IMR-90 (cell line): Measurements from ENCODE around the gene AMIGO2. TPM values are rescaled to one million over a fixed set of nuclear protein-coding genes. Genes with fewer than 3 reads are reported as not detected.

Source experiments
- ATAC-seq: fragments of 200-7000 bp; cut with Tn5 transposase; 2 replicates; pipeline ENCODE4 v1.9.1; 2020; ENCODE audit warnings: low read depth, mild to moderate bottlenecking, moderate library complexity
- BruUV-seq: library from RNA; stranded (reverse); fragments of 400-500 nt; replicated peaks from 2 replicates; lab custom pipeline; 2021; lab: Mats Ljungman, UMichigan
- CTCF ChIA-PET: fragments of 300-600 bp; formaldehyde crosslinking; extraction: SDS; loops from one replicate; lab custom pipeline; 2021; ENCODE audit warnings: antibody characterized with exemption; lab: Yijun Ruan, JAX
- POLR2A ChIA-PET: fragments of 300-600 bp; sonication (Branson Sonifier 250); formaldehyde crosslinking; loops from one replicate; lab custom pipeline; 2022; ENCODE audit warnings: antibody characterized with exemption; ENCODE audit not compliant: unreplicated experiment; lab: Charles Lee
- DNase-seq: peaks from one replicate; pipeline ENCODE4 v3.0.0; 2013
- H2AFZ ChIP-seq: replicated peaks from 2 replicates; pipeline ENCODE3; 2013; ENCODE audit warnings: low read length, mild to moderate bottlenecking; ENCODE audit not compliant: poor library complexity
- H2AK5ac ChIP-seq: 2 replicates; pipeline ENCODE4 v1.6.1; 2013; ENCODE audit warnings: low read depth, low read length, inconsistent platforms
- H2AK9ac ChIP-seq: replicated peaks from 2 replicates; pipeline ENCODE3; 2013; ENCODE audit warnings: mild to moderate bottlenecking, low read depth, low read length, moderate library complexity; ENCODE audit not compliant: poor library complexity
- H2BK120ac ChIP-seq: 2 replicates; pipeline ENCODE4 v1.6.1; 2013; ENCODE audit warnings: low read depth, low read length, inconsistent platforms
- H2BK15ac ChIP-seq: 3 replicates; pipeline ENCODE4 v1.6.1; 2013; ENCODE audit warnings: low read depth, low read length, inconsistent platforms
- H2BK20ac ChIP-seq: 2 replicates; pipeline ENCODE4 v1.6.1; 2013; ENCODE audit warnings: low read depth, mild to moderate bottlenecking, inconsistent platforms, low read length, moderate library complexity
- H2BK5ac ChIP-seq: 2 replicates; pipeline ENCODE4 v1.6.1; 2013; ENCODE audit warnings: mild to moderate bottlenecking, low read depth, low read length, inconsistent platforms; ENCODE audit not compliant: poor library complexity, severe bottlenecking
- H3K14ac ChIP-seq: replicated peaks from 2 replicates; pipeline ENCODE4 v1.6.1; 2013; ENCODE audit warnings: low read depth, low read length, inconsistent platforms
- H3K18ac ChIP-seq: 2 replicates; pipeline ENCODE4 v1.6.1; 2013; ENCODE audit warnings: low read depth, low read length, control low read depth
- H3K23ac ChIP-seq: 2 replicates; pipeline ENCODE4 v1.6.1; 2013; ENCODE audit warnings: low read depth, low read length, inconsistent platforms
- H3K27ac ChIP-seq: 2 replicates; pipeline ENCODE4 v1.5.1; 2013; ENCODE audit warnings: mild to moderate bottlenecking, control low read depth, low read length; ENCODE audit not compliant: insufficient read depth
- H3K27me3 ChIP-seq: 2 replicates; pipeline ENCODE4 v1.6.1; 2013; ENCODE audit warnings: low read length; ENCODE audit not compliant: control insufficient read depth, insufficient read depth
- H3K36me3 ChIP-seq: 2 replicates; pipeline ENCODE4 v1.6.1; 2013; ENCODE audit warnings: low read length, mixed read lengths; ENCODE audit not compliant: control insufficient read depth, insufficient read depth
- H3K4ac ChIP-seq: 2 replicates; pipeline ENCODE4 v1.6.1; 2013; ENCODE audit warnings: low read depth, low read length, inconsistent platforms
- H3K4me1 ChIP-seq: 2 replicates; pipeline ENCODE4 v1.6.1; 2013; ENCODE audit warnings: low read length, mixed read lengths; ENCODE audit not compliant: control insufficient read depth, insufficient read depth
- H3K4me2 ChIP-seq: 2 replicates; pipeline ENCODE4 v1.6.1; 2013; ENCODE audit warnings: low read depth, mild to moderate bottlenecking, control low read depth, low read length, moderate library complexity
- H3K4me3 ChIP-seq: 2 replicates; pipeline ENCODE4 v1.5.1; 2013; ENCODE audit warnings: low read depth, mild to moderate bottlenecking, control low read depth, low read length, moderate library complexity; ENCODE audit not compliant: insufficient read depth
- H3K56ac ChIP-seq: 2 replicates; pipeline ENCODE4 v1.6.1; 2013; ENCODE audit warnings: low read length, inconsistent platforms; ENCODE audit not compliant: insufficient read depth; ENCODE audit errors: extremely low read depth
- H3K79me1 ChIP-seq, 2 experiments: 2 replicates each; pipeline ENCODE4 v1.6.1; 2013; ENCODE audit warnings: low read length in 2 of 2, inconsistent platforms in 1 of 2, low read depth in 1 of 2
- H3K9ac ChIP-seq: 2 replicates; pipeline ENCODE4 v1.6.1; 2013; ENCODE audit warnings: low read depth, low read length, control low read depth
- H3K9me1 ChIP-seq: 2 replicates; pipeline ENCODE4 v1.6.1; 2013; ENCODE audit warnings: low read length, inconsistent platforms; ENCODE audit not compliant: insufficient read depth
- H3K9me3 ChIP-seq: 2 replicates; pipeline ENCODE4 v1.6.1; 2013; ENCODE audit warnings: low read length; ENCODE audit not compliant: control insufficient read depth, insufficient read depth
- H4K20me1 ChIP-seq: 2 replicates; pipeline ENCODE4 v1.6.1; 2013; ENCODE audit warnings: low read length, inconsistent platforms; ENCODE audit not compliant: insufficient read depth
- H4K5ac ChIP-seq: 2 replicates; pipeline ENCODE4 v1.6.1; 2013; ENCODE audit warnings: mild to moderate bottlenecking, low read depth, low read length, control low read depth
- H4K8ac ChIP-seq, 2 experiments: 2 replicates each; pipeline ENCODE4 v1.6.1; 2013; ENCODE audit warnings: low read depth in 2 of 2, low read length in 2 of 2, control low read depth in 1 of 2, inconsistent platforms in 1 of 2
- H4K91ac ChIP-seq: 2 replicates; pipeline ENCODE4 v1.6.1; 2013; ENCODE audit warnings: low read depth, low read length, inconsistent platforms; ENCODE audit not compliant: insufficient read depth
- BHLHE40 ChIP-seq: fragments of 150-350 bp; IDR thresholded peaks from 2 replicates; pipeline ENCODE4 v1.6.1; 2016; ENCODE audit warnings: mild to moderate bottlenecking, low read depth, low read length
- CEBPB ChIP-seq: IDR thresholded peaks from 2 replicates; pipeline ENCODE4 v1.6.1; 2012; ENCODE audit warnings: low read depth, low read length, improper control_type of control experiment
- CTCF ChIP-seq: conservative IDR thresholded peaks from 2 replicates; pipeline ENCODE4 v1.5.1; 2012; ENCODE audit warnings: mild to moderate bottlenecking, low read depth, low read length, improper control_type of control experiment
- FOS ChIP-seq: fragments of 150-350 bp; IDR thresholded peaks from 2 replicates; pipeline ENCODE4 v1.6.1; 2016; ENCODE audit warnings: low read depth, low read length
- MAFK ChIP-seq: IDR thresholded peaks from 2 replicates; pipeline ENCODE4 v1.6.1; 2012; ENCODE audit warnings: low read depth, low read length, improper control_type of control experiment
- POLR2A ChIP-seq: IDR thresholded peaks from 2 replicates; pipeline ENCODE4 v1.6.1; 2012; ENCODE audit warnings: mild to moderate bottlenecking, low read depth, low read length
- RAD21 ChIP-seq: IDR thresholded peaks from 2 replicates; pipeline ENCODE4 v1.6.1; 2012; ENCODE audit warnings: low read length, improper control_type of control experiment
- SMC3 ChIP-seq: fragments of 150-350 bp; IDR thresholded peaks from 2 replicates; pipeline ENCODE4 v1.6.1; 2016; ENCODE audit warnings: low read depth, mild to moderate bottlenecking, antibody characterized with exemption, low read length, moderate library complexity
- WGBS, 2 experiments: methylation state at CpG; one replicate each; pipeline versions ENCODE4 v1.1.5 to v1.1.7; 2013; ENCODE audit warnings: missing lambda C conversion rate in 2 of 2; ENCODE audit not compliant: insufficient read length in 1 of 2; ENCODE audit errors: extremely low coverage in 2 of 2; 5-methylcytosine and 5-hydroxymethylcytosine counted together
- dilution Hi-C: fragments of 300-500 bp; cut with HindIII; formaldehyde crosslinking; loops from one replicate; pipeline ENCODE4 v1.14.3; 2018; ENCODE audit warnings: low sequenced_read_pairs; ENCODE audit not compliant: unreplicated experiment
- in situ Hi-C: fragments of 300-500 bp; cut with MboI; formaldehyde crosslinking; loops from 3 replicates; pipeline ENCODE4 v1.14.3; 2019; ENCODE audit warnings: low sequenced_read_pairs, inconsistent platforms, mixed read lengths
- intact Hi-C: fragments of 100-400 bp; cut with micrococcal nuclease; formaldehyde crosslinking; loops from 2 replicates; pipeline ENCODE4 v1.10.0; 2022
- polyA plus RNA-seq, 3 experiments: library from polyadenylated mRNA; depleted of rRNA; stranded (reverse); fragments of >200 nt; gene quantifications; 2 replicates each; pipeline ENCODE4 v1.2.3, GENCODE V29; 2012; ENCODE audit warnings: low replicate concordance in 1 of 3
- total RNA-seq: library from RNA; depleted of rRNA; stranded (reverse); fragments of >200 nt; gene quantifications from 2 replicates; pipeline ENCODE4 v1.2.3, GENCODE V29; 2012

The AMIGO2 gene
- total and polyA plus RNA-seq, 2 of the 4 experiments (the other 2 are of a cell fraction) = 20.1 to 32.6 TPM

DNA sequence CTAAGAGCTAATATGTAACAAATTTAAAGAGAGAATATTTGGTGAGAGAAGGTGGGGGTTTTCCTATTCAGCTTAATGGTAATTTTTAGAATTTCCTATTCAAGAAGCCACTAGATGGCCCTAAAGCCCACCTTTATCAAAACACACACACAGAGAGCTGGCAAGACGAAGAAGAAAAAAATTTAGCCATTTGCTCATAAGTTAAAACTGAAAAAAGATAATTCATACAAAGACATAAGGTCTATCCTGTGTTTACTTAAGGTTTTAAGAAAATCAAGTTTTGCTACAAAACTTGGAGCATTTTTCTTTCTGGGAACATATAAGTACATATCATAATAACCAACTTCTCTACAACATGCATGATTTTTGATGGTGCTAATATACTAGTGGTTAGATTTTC, 47.1 kb downstream of the AMIGO2 start:
- in situ Hi-C loops = loop anchor here (5.0 to 10.0 kb wide), 3 partner anchors 275 to 652 kb away; no protein-coding TSS in a partner anchor
- Histone ChIP-seq H3K4me2 (0 out of 2 replicates have a peak overlapping the region, but pooled peaks have one; percentile 39), H2AK9ac (no peak overlapping the region), H3K27me3 (no peaks in the 10 kb centered on the region), H3K14ac (no peak overlapping the region), H3K9me3 (no peaks in the 10 kb centered on the region), H3K79me1 (no peaks in the 10 kb centered on the region), H3K36me3 (no peaks in the 10 kb centered on the region), H2BK15ac (no peak overlapping the region), H4K91ac (no peak overlapping the region), H3K27ac (no peak overlapping the region), H2BK120ac (no peak overlapping the region), H4K20me1 (no peaks in the 10 kb centered on the region), H3K56ac (no peak overlapping the region), H3K4ac (0 out of 2 replicates have a peak overlapping the region, but pooled peaks have one; percentile 1), H2BK20ac (no peak overlapping the region), H3K18ac (no peak overlapping the region), H3K9ac (no peak overlapping the region), H3K23ac (no peak overlapping the region), H2AFZ (no peak overlapping the region), H2AK5ac (no peak overlapping the region), H3K4me1 (peaks cover 6% of the 10 kb centered on the region), H3K9me1 (peaks cover 5% of the 10 kb centered on the region; the same call in 1 of the 2 replicates), H4K8ac (no peak overlapping the region), H4K5ac (no peak overlapping the region), H3K4me3 (no peak overlapping the region), H2BK5ac (no peak overlapping the region)
- no TSS peak for BruUV-seq
- CTCF ChIA-PET = interaction anchor here (0.6 to 2.4 kb wide), 18 partner anchors 8 to 1007 kb away, joined by 3 to 10 read pairs (median 4); no protein-coding TSS in a partner anchor
- DNase-seq = peak; percentile 77
- no peak for TF ChIP-seq MAFK
- no peak for TF ChIP-seq CEBPB
- peak; percentile 86 for TF ChIP-seq RAD21
- no peak for TF ChIP-seq POLR2A
- TF ChIP-seq FOS = no peak
- TF ChIP-seq BHLHE40 = no peak
- TF ChIP-seq CTCF = peak; percentile 75
- peak; percentile 91 for TF ChIP-seq SMC3
- dilution Hi-C loops = no loop called here
- peak; percentile 86 for ATAC-seq
- no CpG with 5 or more reads among the region's 1 CpG for WGBS, 2 experiments
- POLR2A ChIA-PET = interaction anchor here (0.7 kb wide), 1 partner anchor 270 kb away, joined by 3 read pairs; no protein-coding TSS in a partner anchor
- intact Hi-C loops = loop anchor here (1.0 to 10.0 kb wide), 7 partner anchors 45 to 742 kb away; partner anchors contain the start of genes AMIGO2, PCED1B and SLC48A1
